Measurements from ENCODE around the gene MRPL33. TPM values are rescaled to one million over a fixed set of nuclear protein-coding genes. Genes with fewer than 3 reads are reported as not detected.

MRPL33 gene
- total and polyA plus RNA-seq, 2 of the 13 experiments (the other 11 are each of a cell fraction or from before 2014, with no cell fraction given), result 69.7 to 218 TPM

- TF ChIP-seq ZNF609 (CRISPR knock-in tag; IDR thresholded peaks at IDR 0.05; ENCODE audit: borderline replicate concordance) (peak; percentile 86), PHF8 (CRISPR knock-in tag; IDR thresholded peaks at IDR 0.05) (no peak), RFX3 (CRISPR knock-in tag; IDR thresholded peaks at IDR 0.05) (no peak), KDM3A (CRISPR knock-in tag; IDR thresholded peaks at IDR 0.05; ENCODE audit: low read depth) (peak; percentile 51; the same call in 1 of the 2 replicates), ZNF362 (CRISPR knock-in tag; IDR thresholded peaks at IDR 0.05; ENCODE audit: borderline replicate concordance) (peak; percentile 97), U2AF1 (optimal IDR thresholded peaks at IDR 0.05; ENCODE audit: low read depth, low read length) (no peak), HHEX (CRISPR knock-in tag; IDR thresholded peaks at IDR 0.05) (peak; percentile 76), CEBPB (IDR thresholded peaks at IDR 0.05; ENCODE audit: borderline replicate concordance, low read depth, low read length) (peak; percentile 37; the same call in 1 of the 2 replicates), TEAD3 (CRISPR knock-in tag; optimal IDR thresholded peaks at IDR 0.05; ENCODE audit: borderline replicate concordance) (peak; percentile 92), HMG20A (CRISPR knock-in tag; IDR thresholded peaks at IDR 0.05; ENCODE audit: borderline replicate concordance) (peak; percentile 94), SIN3B (IDR thresholded peaks at IDR 0.05; ENCODE audit: low read length) (no peak), ZNF878 (CRISPR knock-in tag; IDR thresholded peaks at IDR 0.05) (0 out of 2 replicates have a peak, but pooled peaks have one; percentile 0), NKX3-1 (CRISPR knock-in tag; IDR thresholded peaks at IDR 0.05) (peak; percentile 60; the same call in 1 of the 2 replicates), ELF3 (CRISPR knock-in tag; IDR thresholded peaks at IDR 0.05) (peak; percentile 76), ZNF670 (CRISPR knock-in tag; IDR thresholded peaks at IDR 0.05; ENCODE audit: borderline replicate concordance) (no peak), ISL2 (CRISPR knock-in tag; IDR thresholded peaks at IDR 0.05) (peak; percentile 88), ZNF792 (CRISPR knock-in tag; IDR thresholded peaks at IDR 0.05) (peak; percentile 18; the same call in 1 of the 2 replicates), SMARCE1 (IDR thresholded peaks at IDR 0.05; ENCODE audit: borderline replicate concordance) (no peak), CREM (IDR thresholded peaks at IDR 0.05) (peak; percentile 81), CREM (CRISPR knock-in tag; IDR thresholded peaks at IDR 0.05) (no peak), THYN1 (CRISPR knock-in tag; IDR thresholded peaks at IDR 0.05; ENCODE audit: borderline replicate concordance, low read depth) (no peak)
- TF ChIP-seq, protein P1, sequence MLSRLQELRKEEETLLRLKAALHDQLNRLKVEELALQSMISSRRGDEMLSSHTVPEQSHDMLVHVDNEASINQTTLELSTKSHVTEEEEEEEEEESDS (CRISPR knock-in tag; IDR thresholded peaks at IDR 0.05; ENCODE audit: borderline replicate concordance), result no peak
- TF ChIP-seq, protein P2, sequence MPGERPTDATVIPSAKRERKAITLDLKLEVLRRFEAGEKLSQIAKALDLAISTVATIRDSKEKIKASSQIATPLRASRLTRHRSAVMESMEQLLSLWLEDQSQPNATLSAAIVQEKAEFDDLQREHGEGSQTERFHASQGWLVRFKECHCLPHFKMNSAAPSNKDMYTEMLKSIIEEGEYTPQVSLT (CRISPR knock-in tag; IDR thresholded peaks at IDR 0.05; ENCODE audit: borderline replicate concordance, low read depth), result no peak
- TF ChIP-seq, protein P3, sequence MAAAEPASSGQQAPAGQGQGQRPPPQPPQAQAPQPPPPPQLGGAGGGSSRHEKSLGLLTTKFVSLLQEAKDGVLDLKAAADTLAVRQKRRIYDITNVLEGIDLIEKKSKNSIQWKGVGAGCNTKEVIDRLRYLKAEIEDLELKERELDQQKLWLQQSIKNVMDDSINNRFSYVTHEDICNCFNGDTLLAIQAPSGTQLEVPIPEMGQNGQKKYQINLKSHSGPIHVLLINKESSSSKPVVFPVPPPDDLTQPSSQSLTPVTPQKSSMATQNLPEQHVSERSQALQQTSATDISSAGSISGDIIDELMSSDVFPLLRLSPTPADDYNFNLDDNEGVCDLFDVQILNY (CRISPR knock-in tag; conservative IDR thresholded peaks at IDR 0.05), result no peak
Measured at GRCh38 chr2:27762951-27763906, 8.3 kb upstream of the MRPL33 start (continued).
